Measurements from ENCODE around the gene POTEG. TPM values are rescaled to one million over a fixed set of nuclear protein-coding genes. Genes with fewer than 3 reads are reported as not detected.
A peak's percentile ranks its signal among the peaks of the same experiment; 100 is the strongest.
"Not testable (repeated sequence)": the region's sequence is repeated elsewhere in the genome, so short reads cannot be mapped to it uniquely, and the experiment has no call there.

The POTEG gene
- not detected for total RNA-seq
- long read RNA-seq, donor 1 = 0 reads
- long read RNA-seq, donor 2 = 0 reads

DNA sequence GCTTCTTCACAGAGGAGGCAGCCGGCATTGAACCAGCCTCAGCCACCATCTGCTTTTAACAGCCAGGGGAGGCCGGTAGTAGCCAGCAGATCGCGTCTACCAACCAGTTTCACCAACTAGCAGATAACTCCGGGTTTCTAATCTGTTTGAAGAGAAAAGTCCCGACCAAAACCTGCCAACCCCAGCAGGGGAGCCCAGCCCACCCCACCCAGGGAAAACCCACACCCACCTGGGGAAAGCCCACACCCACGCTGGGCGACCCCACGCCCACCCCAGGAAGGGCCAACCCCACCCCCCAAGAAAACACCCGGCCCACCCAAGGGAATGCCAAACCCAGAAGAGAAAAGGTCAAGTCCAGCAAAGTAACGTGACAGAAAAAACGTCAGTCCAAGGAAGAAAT lies at the start of gene POTEG:
Gene POTEG (minus strand): TSS at position 101 of the 400 bp plus-strand sequence. CDS start 52 bp downstream, at position 49.
- intact Hi-C loops (cut with DNase I); DNase-seq (ENCODE audit: low spot score): not testable (repeated sequence)

DNA sequence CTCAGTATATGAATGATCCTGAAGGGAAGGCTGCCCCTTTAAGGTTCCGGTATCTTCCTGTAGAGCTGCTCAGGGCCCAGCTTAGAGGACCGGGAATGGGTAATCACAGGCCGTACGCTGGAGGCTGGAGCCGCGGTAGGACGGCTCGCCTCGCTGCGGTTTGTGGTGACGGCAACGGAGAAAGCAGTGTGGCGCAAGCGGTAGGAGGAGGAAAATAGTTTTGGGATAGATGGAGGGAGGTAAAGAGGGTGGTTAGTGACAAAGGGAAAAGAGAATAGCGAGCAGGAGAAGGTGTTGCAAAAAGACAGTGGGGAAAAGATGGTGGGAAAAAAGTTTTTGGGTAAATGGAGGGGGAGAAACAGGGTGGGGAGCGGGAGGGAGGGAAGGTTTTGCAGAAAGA lies 48.0 kb upstream of the POTEG start:
- intact Hi-C loops (cut with DNase I) = not testable (repeated sequence)

DNA sequence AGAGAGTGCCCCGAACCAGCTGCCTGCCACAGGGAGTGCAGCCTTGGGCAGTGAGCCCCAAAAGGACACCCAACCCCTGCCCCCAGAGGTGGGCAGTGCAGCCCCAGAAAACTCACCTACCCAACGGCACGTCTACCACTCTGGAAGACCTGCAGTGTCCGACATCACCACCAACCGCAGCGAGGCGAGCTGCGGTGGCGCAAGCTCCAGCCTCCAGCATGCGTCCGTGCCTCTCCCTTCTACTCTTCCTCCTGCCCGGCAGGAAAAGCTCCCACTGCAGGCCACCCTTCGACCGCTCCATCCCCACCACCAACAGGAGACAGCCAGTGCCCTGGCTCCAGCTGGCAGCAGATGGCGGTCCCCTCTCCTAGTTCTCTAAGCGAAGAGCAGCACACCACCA lies 47.3 kb upstream of the POTEG start:
- intact Hi-C loops (cut with DNase I); DNase-seq (ENCODE audit: low spot score): not testable (repeated sequence)

More for the DNA sequence above, 48.0 kb upstream of the POTEG start:
- not testable (repeated sequence) for DNase-seq (ENCODE audit: low spot score)

DNA sequence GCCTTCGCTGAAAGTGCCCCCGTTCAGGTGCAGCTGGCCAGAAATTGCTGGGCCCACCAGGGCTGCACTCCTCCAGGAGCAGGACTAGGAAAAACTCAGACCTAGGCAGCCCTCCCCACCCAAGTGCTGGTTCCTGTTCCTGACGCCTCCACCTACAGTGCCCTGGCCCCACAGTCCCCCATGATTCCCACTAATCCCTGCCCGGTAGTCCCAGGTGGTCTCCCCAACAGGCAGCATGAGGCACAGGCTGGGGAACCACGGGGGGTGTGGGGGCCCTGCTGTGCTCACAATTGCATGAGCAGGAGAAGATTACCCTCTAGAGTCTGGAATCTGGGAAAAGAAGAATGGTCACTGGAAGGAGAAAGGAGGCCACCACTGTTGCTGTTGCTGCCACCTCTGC lies 46.4 kb upstream of the POTEG start:
- DNase-seq (ENCODE audit: low spot score); intact Hi-C loops (cut with DNase I): not testable (repeated sequence)

DNA sequence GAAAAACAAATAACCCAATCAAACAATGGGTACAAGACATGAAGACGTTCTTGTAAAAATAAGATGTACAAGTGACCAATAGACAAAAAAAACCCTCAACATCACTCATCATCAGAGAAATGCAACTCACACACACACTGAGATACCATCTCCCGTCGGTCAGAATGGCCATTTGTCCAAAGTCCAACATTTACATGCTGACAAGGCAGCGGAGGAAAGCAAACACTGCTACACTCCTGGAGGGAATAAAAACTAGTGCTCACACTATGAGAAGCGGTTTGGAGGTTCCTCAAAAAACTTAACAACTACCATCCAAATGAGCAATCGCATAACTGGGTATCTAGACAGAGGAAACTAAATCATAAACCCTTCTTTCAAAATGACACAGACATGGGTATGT lies 11.6 kb upstream of the POTEG start:
- DNase-seq (ENCODE audit: low spot score); intact Hi-C loops (cut with DNase I): not testable (repeated sequence)

DNA sequence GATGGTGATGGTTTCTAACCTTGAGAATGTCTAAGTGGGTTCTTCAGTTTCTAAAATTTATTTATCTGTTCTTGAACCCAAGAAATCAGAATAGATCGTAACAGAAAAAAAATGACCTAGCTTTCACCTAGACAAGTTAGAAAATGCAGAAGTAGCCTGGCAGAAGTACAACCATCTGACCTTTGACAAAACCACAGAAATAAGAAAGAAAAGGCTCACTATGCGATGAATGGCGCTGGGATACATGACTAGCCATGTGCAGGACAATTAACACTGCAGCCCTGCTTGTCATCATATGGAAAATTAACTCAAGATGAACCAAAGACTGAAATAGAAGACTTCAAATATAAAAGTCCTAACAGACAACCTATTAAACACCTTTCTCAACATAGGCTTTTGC lies 5.7 kb upstream of the POTEG start:
- DNase-seq (ENCODE audit: low spot score); intact Hi-C loops (cut with DNase I): not testable (repeated sequence)

DNA sequence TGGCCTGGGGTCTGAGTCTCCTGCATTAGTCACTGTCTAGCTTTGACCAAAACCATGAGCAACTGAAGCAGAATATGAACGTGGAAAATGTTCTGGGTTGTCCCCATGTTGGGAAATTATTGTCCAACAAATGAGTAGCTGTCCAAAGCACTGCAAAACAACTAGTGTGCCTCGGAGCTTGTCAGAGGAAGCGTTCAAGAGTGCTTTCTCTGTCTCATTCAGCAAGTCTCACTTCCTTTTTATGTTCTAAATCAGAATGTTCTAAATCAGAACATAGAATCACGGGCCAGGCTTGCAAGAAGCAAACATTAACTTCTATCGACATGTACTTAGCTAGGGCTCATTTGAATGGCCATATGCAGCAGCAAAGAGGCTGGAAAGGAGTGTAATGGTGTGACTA lies 5.1 kb upstream of the POTEG start:
- intact Hi-C loops (cut with DNase I); DNase-seq (ENCODE audit: low spot score): not testable (repeated sequence)

DNA sequence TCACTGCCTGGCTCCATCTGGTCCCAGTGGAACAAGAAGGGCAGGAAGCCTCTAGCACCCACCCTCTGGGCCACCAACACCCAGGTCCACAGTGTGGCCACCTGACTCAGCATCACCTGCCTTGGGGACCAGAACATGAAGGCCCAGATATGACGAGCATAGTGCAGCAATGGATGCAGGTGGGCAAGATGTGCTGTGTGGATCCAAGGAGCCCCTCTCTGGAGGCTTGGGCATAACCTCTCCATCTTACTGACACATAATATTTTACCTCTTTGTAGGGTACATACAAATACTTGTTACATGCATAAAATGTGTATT lies 2.9 kb upstream of the POTEG start:
- intact Hi-C loops (cut with DNase I); DNase-seq (ENCODE audit: low spot score): not testable (repeated sequence)

DNA sequence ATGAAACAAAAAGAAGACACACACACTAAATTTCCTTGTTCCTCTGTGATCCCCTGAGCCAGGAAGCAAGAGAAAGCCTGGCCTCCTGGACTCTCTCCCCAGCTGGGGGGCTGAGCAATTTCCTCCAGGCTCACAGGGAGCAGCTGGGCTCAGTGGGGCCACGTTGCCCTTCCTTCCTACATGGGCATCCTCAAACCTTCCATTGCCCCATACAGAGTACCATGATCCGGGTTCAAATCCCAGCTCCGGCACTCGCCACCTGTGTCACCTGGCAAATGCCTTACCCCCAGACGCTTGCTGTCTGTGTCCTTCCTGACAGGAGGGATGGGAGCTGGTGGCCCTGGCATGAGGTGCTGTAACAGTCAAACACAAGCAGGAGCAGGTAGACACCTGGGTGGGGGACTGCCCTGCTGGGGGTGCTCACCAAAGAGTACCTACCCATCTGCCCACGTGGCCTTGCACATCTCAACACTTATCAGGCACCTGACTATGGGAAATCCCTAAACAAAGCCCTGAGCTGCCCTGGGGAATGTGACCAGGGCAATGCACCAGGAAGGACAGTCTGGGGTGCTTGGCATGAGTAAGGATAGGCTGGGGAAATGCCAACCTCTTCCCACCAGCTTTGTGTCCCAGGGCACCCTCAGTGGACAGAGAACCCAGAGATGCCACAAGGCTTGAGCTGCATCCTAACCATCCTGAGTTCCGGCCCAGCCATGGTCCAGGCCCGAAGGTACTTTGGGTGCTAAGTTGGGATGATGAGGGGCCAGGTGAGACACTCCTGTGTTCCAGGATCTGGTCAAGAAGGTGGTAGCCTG lies 2.4 kb upstream of the POTEG start:
- DNase-seq (ENCODE audit: low spot score); intact Hi-C loops (cut with DNase I): not testable (repeated sequence)

DNA sequence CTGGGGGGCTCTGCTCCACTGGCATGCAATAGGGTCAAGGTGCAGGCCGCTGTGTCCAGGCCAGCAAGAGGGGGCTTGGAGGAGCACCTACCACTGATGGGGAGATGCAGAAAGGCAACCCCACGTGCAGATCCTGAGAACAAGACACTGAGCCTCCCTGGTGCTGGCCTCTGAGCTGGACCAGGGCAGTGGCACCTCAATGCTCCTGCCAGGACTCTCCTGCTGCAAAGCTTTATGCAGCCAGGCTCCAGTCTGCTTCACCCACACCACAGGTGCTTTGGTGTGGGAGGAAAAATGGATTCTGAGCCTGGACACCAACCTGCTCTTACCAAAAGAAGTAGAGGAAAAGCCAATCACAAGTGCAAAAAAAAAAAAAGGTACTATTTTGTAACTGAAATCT lies 1.7 kb upstream of the POTEG start:
- DNase-seq (ENCODE audit: low spot score); intact Hi-C loops (cut with DNase I): not testable (repeated sequence)

DNA sequence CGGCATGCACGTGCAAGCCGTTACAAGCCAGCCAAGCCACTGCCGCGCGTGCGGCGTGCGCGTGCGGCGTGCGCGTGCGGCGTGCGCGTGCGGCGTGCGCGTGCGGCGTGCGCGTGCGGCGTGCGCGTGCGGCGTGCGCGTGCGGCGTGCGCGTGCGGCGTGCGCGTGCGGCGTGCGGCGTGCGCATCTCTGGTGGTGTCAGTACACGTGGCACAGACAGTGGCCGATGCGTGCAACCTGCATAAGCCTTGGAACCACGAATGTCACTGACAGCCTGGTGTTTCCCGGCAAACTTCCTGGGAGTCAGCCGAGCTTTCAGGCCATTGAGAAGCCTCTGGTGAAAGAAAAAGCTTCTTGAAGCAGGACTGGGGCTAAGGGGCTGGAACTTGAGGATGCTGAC lies 750 bp upstream of the POTEG start:
- DNase-seq (ENCODE audit: low spot score); intact Hi-C loops (cut with DNase I): not testable (repeated sequence)

DNA sequence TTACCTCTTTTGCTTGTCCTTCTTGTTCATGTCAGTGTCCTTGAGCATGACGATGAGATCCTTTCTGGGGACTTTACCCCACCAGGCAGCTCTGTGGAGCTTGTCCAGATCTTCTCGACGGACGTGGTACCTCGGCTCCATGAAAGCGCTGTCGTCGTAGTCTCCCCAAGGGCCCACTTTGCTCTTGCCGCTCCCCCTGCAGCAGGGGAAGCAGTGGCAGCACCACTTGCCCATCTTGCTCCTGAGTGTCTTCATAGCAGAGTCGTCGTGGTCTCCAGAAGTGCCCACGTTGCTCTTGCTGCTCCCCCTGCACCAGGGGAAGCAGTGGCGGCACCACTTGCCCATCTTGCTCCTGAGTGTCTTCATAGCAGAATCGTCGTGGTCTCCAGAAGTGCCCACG lies 376 bp downstream of the POTEG start:
- peak; percentile 78 for DNase-seq (ENCODE audit: low spot score)
- intact Hi-C loops (cut with DNase I) = not testable (repeated sequence)

DNA sequence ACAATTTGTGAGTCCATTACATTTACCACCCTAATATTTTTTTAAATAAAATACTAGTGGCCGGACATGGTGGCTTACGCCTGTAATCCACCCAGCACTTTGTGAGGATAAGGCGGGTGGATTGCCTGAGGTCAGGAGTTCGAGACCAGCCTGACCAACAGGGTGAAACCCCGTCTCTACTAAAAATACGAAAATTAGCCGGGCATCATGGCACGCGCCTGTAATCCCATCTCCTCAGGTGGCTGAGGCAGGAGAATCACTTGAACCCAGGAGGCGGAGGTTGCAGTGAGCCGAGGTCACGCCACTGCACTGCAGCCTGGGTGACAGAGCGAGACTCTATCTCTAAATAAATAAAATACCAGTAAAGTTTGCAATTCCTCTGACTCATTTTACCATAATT lies 25.6 kb downstream of the POTEG start:
- DNase-seq (ENCODE audit: low spot score) = peak; percentile 37
- intact Hi-C loops (cut with DNase I) = not testable (repeated sequence)

DNA sequence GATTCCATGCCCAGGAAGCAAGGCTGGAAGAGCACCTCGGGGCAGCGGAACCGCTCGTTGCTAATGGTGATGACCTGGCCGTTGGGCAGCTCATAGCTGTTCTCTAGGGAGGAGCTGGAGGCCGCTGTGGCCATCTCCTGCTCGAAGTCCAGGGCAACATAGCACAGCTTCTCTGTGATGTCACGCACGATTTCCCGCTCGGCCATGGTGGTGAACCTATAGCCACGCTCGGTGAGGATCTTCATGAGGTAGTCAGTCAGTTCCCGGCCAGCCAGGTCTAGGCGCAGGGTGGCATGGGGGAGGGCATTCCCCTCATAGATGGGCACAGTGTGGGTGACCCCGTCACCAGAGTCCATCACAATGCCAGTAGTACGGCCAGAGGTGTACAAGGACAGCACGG lies 32.0 kb downstream of the POTEG start:
- DNase-seq (ENCODE audit: low spot score) = peak; percentile 12
- intact Hi-C loops (cut with DNase I) = not testable (repeated sequence)

DNA sequence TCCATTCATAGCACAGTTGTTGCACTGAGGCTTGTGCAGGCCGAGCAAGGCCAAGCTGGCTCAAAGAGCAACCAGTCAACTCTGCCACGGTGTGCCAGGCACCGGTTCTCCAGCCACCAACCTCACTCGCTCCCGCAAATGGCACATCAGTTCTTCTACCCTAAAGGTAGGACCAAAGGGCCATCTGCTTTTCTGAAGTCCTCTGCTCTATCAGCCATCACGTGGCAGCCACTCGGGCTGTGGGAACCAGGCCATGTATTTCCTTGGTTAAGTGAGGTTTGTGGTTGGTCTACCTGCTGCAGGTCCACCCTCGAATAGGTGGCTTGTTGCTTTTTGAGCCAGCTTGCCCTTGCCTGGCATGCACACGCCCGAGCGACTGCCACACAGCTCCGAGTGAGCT lies 39.4 kb downstream of the POTEG start:
- DNase-seq (ENCODE audit: low spot score) = peak; percentile 66
- intact Hi-C loops (cut with DNase I) = not testable (repeated sequence)

DNA sequence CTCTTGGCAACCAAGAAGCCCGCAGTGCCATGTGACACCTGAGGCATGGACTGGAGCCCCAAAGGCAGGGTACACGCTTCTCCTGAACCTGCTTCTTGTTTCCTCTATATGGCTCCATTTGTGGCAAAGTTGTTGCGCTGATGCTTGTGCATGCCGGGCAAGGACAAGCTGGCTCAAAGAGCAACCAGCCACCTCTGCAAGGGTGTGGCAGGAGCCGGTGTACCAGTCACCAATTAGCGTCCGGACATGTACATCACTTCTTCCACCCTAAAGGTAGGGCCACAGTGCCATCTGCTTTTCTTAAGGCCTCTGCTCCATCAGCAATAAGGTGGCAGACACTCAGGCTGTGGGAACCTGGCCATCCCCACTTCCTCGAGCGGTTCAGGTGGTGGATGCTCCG lies 43.9 kb downstream of the POTEG start:
- intact Hi-C loops (cut with DNase I); DNase-seq (ENCODE audit: low spot score): not testable (repeated sequence)

DNA sequence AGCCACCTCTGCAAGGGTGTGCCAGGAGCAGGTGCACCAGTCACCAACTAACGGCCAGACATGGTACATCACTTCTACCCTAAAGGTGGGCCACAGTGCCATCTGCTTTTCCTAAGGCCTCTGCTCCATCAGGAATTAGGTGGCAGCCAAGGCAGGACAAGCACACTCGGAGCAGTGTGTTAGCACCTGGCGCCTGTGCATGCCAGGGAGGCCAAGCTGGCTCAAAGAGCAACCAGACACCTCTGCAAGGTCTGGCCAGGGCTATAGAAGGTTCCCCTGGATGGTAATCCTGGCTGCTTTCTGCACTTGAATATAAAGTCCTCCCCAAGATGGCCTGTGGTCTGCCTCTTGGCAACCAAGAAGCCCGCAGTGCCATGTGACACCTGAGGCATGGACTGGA lies 45.4 kb downstream of the POTEG start:
- DNase-seq (ENCODE audit: low spot score) = peak; percentile 25
- intact Hi-C loops (cut with DNase I) = not testable (repeated sequence)

DNA sequence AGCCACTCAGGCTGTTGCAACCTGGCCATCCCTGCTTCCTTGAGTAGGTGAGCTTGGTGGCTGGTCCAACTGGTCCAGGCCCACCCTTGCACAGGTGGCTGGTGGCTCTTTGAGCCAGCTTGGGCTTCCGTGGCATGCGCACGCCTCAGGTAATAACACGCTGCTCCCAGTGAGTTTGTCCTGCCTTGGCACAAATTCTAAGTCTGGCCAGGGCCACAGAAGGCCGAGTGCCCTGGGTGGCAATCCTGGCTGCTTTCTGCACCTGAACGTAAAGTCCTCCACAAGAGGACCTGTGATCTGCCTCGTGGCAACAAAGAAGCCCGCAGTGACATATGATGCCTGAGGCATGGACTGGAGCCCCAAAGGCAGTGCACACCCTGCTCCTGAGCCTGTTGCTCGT lies 47.1 kb downstream of the POTEG start:
- DNase-seq (ENCODE audit: low spot score); intact Hi-C loops (cut with DNase I): not testable (repeated sequence)

DNA sequence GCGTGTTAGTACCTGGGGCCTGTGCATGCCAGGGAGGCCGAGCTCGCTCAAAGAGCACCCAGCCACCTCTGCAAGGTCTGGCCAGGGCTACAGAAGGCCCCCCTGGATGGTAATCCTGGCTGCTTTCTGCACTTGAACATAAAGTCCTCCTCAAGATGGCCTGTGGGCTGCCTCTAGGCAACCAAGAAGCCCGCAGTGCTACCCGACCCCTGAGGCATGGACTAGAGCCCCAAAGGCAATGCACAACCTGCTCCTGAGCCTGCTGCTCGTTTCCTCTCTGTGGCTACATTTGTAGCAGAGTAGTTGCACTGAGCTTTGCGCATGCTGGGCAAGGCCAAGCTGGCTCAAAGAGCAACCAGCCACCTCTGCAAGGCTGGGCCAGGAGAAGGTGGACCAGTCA lies 47.8 kb downstream of the POTEG start:
- peak; percentile 48 for DNase-seq (ENCODE audit: low spot score)
- intact Hi-C loops (cut with DNase I) = not testable (repeated sequence)

DNA sequence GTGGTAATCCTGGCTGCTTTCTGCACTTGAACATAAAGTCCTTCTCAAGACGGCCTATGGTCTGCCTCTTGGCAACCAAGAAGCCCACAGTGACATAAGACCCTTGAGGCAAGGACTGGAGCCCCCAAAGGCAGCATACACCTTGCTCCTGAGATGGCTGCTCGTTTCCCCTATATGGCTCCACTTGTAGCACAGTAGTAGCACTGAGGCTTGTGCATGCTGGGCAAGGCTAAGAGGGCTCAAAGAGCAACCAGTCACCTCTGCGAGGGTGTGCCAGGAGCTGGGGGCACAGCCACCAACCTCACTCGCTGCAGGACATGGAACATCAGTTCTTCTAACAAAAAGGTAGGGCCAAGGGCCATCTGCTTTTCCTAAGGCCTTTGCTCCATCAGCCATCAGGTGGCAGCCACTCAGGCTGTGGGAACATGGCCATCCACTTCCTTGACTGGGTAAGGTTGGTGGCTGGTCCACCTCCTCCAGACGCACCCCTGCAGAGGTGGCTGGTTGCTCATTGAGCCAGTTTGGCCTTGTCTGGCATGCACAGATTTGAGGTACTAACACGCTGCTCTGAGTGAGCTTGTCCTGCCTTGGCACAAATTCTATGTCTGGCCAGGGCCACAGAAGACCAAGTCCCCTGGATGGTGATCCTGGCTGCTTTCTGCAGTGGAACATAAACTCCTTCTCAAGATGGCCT lies 49.9 kb downstream of the POTEG start:
- intact Hi-C loops (cut with DNase I); DNase-seq (ENCODE audit: low spot score): not testable (repeated sequence)

Data from posterior vena cava (tissue), 2 donors.